MM.1S (cell line): ENCODE measurements around the gene MSI2.

Experiments
- DNase-seq: peaks from one replicate; pipeline ENCODE4 v3.0.0-alpha.2; 2015
- H2AFZ ChIP-seq: fragments of 300-600 bp; sonication (generic); 2 replicates; pipeline ENCODE4 v1.6.0; 2016; ENCODE audit warnings: antibody characterized with exemption, low read length
- H3F3A ChIP-seq: fragments of 300-600 bp; sonication (generic); 2 replicates; pipeline ENCODE4 v1.6.1; 2016; ENCODE audit warnings: mild to moderate bottlenecking, antibody characterized with exemption, low read length, moderate library complexity, mixed read lengths; ENCODE audit not compliant: insufficient read depth
- H3K27ac ChIP-seq: fragments of 300-600 bp; sonication (generic); 2 replicates; pipeline ENCODE4 v1.5.1; 2016; ENCODE audit warnings: mild to moderate bottlenecking, low read length
- H3K27me3 ChIP-seq: fragments of 300-600 bp; sonication (generic); replicated peaks from 2 replicates; pipeline ENCODE4 v1.6.0; 2016; ENCODE audit warnings: low read length; ENCODE audit not compliant: insufficient read depth
- H3K36me3 ChIP-seq: fragments of 300-600 bp; sonication (generic); replicated peaks from 2 replicates; pipeline ENCODE4 v1.6.1; 2016; ENCODE audit warnings: mild to moderate bottlenecking, low read length, mixed read lengths; ENCODE audit not compliant: insufficient read depth
- H3K4me1 ChIP-seq: fragments of 300-600 bp; sonication (generic); 2 replicates; pipeline ENCODE4 v1.6.1; 2016; ENCODE audit warnings: low read length, mixed read lengths
- H3K4me2 ChIP-seq: fragments of 300-600 bp; sonication (generic); 2 replicates; pipeline ENCODE4 v1.6.0; 2016; ENCODE audit warnings: low read depth, low read length
- H3K4me3 ChIP-seq: fragments of 300-600 bp; sonication (generic); 2 replicates; pipeline ENCODE4 v1.5.1; 2016; ENCODE audit warnings: low read length, mixed read lengths
- H3K79me2 ChIP-seq: fragments of 300-600 bp; sonication (generic); 2 replicates; pipeline ENCODE4 v1.6.1; 2016; ENCODE audit warnings: mixed run types, low read length, mixed read lengths
- H3K9ac ChIP-seq: fragments of 300-600 bp; sonication (generic); 2 replicates; pipeline ENCODE4 v1.6.1; 2016; ENCODE audit warnings: low read length, mixed read lengths
- H3K9me2 ChIP-seq: fragments of 300-600 bp; sonication (generic); replicated peaks from 2 replicates; pipeline ENCODE4 v1.6.1; 2016; ENCODE audit warnings: mild to moderate bottlenecking, low read length, mixed read lengths; ENCODE audit not compliant: insufficient read depth
- H3K9me3 ChIP-seq: fragments of 300-600 bp; sonication (generic); replicated peaks from 2 replicates; pipeline ENCODE4 v1.6.1; 2016; ENCODE audit warnings: mild to moderate bottlenecking, low read length, mixed read lengths; ENCODE audit not compliant: insufficient read depth
- H4K20me1 ChIP-seq: fragments of 300-600 bp; sonication (generic); 2 replicates; pipeline ENCODE4 v1.6.1; 2016; ENCODE audit warnings: mild to moderate bottlenecking, low read length, moderate library complexity, mixed read lengths; ENCODE audit not compliant: insufficient read depth
- EZH2 ChIP-seq: fragments of 300-600 bp; sonication (generic); optimal IDR thresholded peaks from 2 replicates; pipeline ENCODE3; 2017; ENCODE audit warnings: low read depth, mild to moderate bottlenecking, antibody characterized with exemption, low read length, mixed read lengths
- EZH2phosphoT487 ChIP-seq: fragments of 300-600 bp; sonication (generic); IDR thresholded peaks from 2 replicates; pipeline ENCODE4 v1.6.1; 2018; ENCODE audit warnings: antibody characterized with exemption, low read length
- TF ChIP-seq, protein P1 (sequence below): fragments of 300-600 bp; sonication (generic); IDR thresholded peaks from 2 replicates; pipeline ENCODE4 v1.5.1; 2016; ENCODE audit warnings: antibody characterized with exemption, low read length, mixed read lengths

MSI2 gene

GRCh38 chr17:57284583-57284982, 28.3 kb downstream of the MSI2 start:
- Histone ChIP-seq H4K20me1 (no peaks in the 10 kb centered on the region), H3K4me1 (peaks cover 42% of the 10 kb centered on the region), H3K27ac (peak overlapping the region; percentile 92), H3K9ac (peak overlapping the region; percentile 69), H3K36me3 (0 out of 2 replicates have a peak, but pooled peaks cover 5% of the 10 kb centered on the region), H3F3A (peaks cover 32% of the 10 kb centered on the region), H3K79me2 (peaks cover 82% of the 10 kb centered on the region), H3K9me3 (no peaks in the 10 kb centered on the region), H3K4me3 (peak overlapping the region; percentile 47), H3K27me3 (no peaks in the 10 kb centered on the region), H3K4me2 (peak overlapping the region; percentile 86), H2AFZ (no peak overlapping the region), H3K9me2 (no peaks in the 10 kb centered on the region)
- TF ChIP-seq, protein P1, sequence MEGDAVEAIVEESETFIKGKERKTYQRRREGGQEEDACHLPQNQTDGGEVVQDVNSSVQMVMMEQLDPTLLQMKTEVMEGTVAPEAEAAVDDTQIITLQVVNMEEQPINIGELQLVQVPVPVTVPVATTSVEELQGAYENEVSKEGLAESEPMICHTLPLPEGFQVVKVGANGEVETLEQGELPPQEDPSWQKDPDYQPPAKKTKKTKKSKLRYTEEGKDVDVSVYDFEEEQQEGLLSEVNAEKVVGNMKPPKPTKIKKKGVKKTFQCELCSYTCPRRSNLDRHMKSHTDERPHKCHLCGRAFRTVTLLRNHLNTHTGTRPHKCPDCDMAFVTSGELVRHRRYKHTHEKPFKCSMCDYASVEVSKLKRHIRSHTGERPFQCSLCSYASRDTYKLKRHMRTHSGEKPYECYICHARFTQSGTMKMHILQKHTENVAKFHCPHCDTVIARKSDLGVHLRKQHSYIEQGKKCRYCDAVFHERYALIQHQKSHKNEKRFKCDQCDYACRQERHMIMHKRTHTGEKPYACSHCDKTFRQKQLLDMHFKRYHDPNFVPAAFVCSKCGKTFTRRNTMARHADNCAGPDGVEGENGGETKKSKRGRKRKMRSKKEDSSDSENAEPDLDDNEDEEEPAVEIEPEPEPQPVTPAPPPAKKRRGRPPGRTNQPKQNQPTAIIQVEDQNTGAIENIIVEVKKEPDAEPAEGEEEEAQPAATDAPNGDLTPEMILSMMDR, result no peak
- TF ChIP-seq EZH2 (no peak), EZH2phosphoT487 (no peak)
- DNase-seq, result peak; percentile 38

GRCh38 chr17:57284984-57285646, 28.8 kb downstream of the MSI2 start:
- DNase-seq, result peak; percentile 90
- peak overlapping the region; percentile 47 for H3K4me3 ChIP-seq
- peak overlapping the region; percentile 92 for H3K27ac ChIP-seq
- no peaks in the 10 kb centered on the region for H3K9me3 ChIP-seq
- H3K79me2 ChIP-seq, result peaks cover 82% of the 10 kb centered on the region
- H3K36me3 ChIP-seq, result 0 out of 2 replicates have a peak, but pooled peaks cover 5% of the 10 kb centered on the region
- no peaks in the 10 kb centered on the region for H3K27me3 ChIP-seq
- H3K4me2 ChIP-seq, result peak overlapping the region; percentile 86
- peaks cover 42% of the 10 kb centered on the region for H3K4me1 ChIP-seq
- H3F3A ChIP-seq, result peaks cover 32% of the 10 kb centered on the region
- H4K20me1 ChIP-seq, result no peaks in the 10 kb centered on the region
- peak overlapping the region; percentile 69 for H3K9ac ChIP-seq
- no peak overlapping the region for H2AFZ ChIP-seq
- no peaks in the 10 kb centered on the region for H3K9me2 ChIP-seq
- TF ChIP-seq, protein P1, result no peak
- TF ChIP-seq EZH2phosphoT487 (no peak), EZH2 (no peak)

DNA sequence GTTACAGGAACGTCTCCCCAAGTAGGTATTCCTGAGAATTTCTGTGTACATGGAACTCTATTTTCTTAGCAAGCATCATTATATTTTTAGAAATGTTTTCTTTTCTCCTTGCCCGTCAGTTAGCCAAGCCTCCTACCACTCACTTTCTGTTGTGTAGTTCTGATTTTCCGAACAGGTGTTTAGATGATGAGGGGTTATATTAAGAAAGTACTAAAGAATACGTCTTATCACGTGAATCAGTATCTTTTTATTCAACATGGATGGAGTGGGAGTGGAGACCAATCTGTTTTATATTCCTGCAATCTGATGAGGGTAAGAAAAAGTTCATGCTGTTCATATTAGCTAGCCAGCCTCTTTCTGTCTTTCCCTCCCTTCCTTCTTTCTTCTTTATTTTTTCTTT, 29.4 kb downstream of the MSI2 start:
- peak overlapping the region; percentile 86 for H3K4me2 ChIP-seq

More for the DNA sequence above, 29.4 kb downstream of the MSI2 start:
- Histone ChIP-seq H3K4me3 (peak overlapping the region; percentile 47), H3K79me2 (peaks cover 82% of the 10 kb centered on the region), H3K9me2 (no peaks in the 10 kb centered on the region), H2AFZ (no peak overlapping the region), H3K9ac (peak overlapping the region; percentile 69), H3K36me3 (0 out of 2 replicates have a peak, but pooled peaks cover 5% of the 10 kb centered on the region), H3K9me3 (no peaks in the 10 kb centered on the region), H3K27ac (peak overlapping the region; percentile 92), H4K20me1 (no peaks in the 10 kb centered on the region), H3K27me3 (no peaks in the 10 kb centered on the region), H3K4me1 (peaks cover 42% of the 10 kb centered on the region), H3F3A (peaks cover 32% of the 10 kb centered on the region)
- DNase-seq, result peak; percentile 66
- TF ChIP-seq EZH2phosphoT487, result no peak
- TF ChIP-seq EZH2, result no peak
- TF ChIP-seq, protein P1, result no peak
